ENCODE results near the gene NOL11. TPM values are rescaled to one million over a fixed set of nuclear protein-coding genes. Genes with fewer than 3 reads are reported as not detected.

Gene NOL11
- total and polyA plus RNA-seq, 2 donors from 2014 or later = 37.3 to 40.8 TPM

- DNase-seq = no peak
- H3K9ac ChIP-seq (ENCODE audit: low read length in 3 of 3) = no peak overlapping the region
Measured at GRCh38 chr17:67765623-67766022, 47.9 kb downstream of the NOL11 start.

GRCh38 chr17:67769231-67769630 is 51.5 kb downstream of the NOL11 start:
- Histone ChIP-seq H3K36me3 (ENCODE audit: control insufficient read depth in 2 of 3, insufficient read depth in 3 of 3, low read length in 3 of 3) (no peaks in the 10 kb centered on the region), H3K9ac (ENCODE audit: low read length in 3 of 3) (no peak overlapping the region), H3K4me3 (ENCODE audit: low read length in 3 of 3) (no peak overlapping the region), H3K27ac (ENCODE audit: low read depth in 2 of 2, low read length in 2 of 2) (no peak overlapping the region), H3K4me1 (ENCODE audit: control insufficient read depth in 2 of 3, insufficient read depth in 2 of 3, low read depth in 1 of 3, low read length in 3 of 3) (no peaks in the 10 kb centered on the region), H3K27me3 (ENCODE audit: control insufficient read depth, insufficient read depth, low read length) (no peaks in the 10 kb centered on the region), H3K9me3 (ENCODE audit: control insufficient read depth in 2 of 3, insufficient read depth in 1 of 3, low read length in 3 of 3) (no peaks in the 10 kb centered on the region)
- intact Hi-C loops (cut with DNase I) = no loop called here
- no peak for DNase-seq
- TF ChIP-seq CTCF (IDR thresholded peaks at IDR 0.05; ENCODE audit: borderline replicate concordance, extremely low read depth, insufficient read depth) = no peak
- no peak for FAIRE-seq

More at GRCh38 chr17:67765623-67766022, 47.9 kb downstream of the NOL11 start:
- Histone ChIP-seq H3K4me3 (ENCODE audit: low read length in 3 of 3) (no peak overlapping the region), H3K27me3 (ENCODE audit: control insufficient read depth, insufficient read depth, low read length) (no peaks in the 10 kb centered on the region), H3K36me3 (ENCODE audit: control insufficient read depth in 2 of 3, insufficient read depth in 3 of 3, low read length in 3 of 3) (no peaks in the 10 kb centered on the region), H3K4me1 (ENCODE audit: control insufficient read depth in 2 of 3, insufficient read depth in 2 of 3, low read depth in 1 of 3, low read length in 3 of 3) (no peaks in the 10 kb centered on the region), H3K27ac (ENCODE audit: low read depth in 2 of 2, low read length in 2 of 2) (no peak overlapping the region), H3K9me3 (ENCODE audit: control insufficient read depth in 2 of 3, insufficient read depth in 1 of 3, low read length in 3 of 3) (no peaks in the 10 kb centered on the region)
- TF ChIP-seq CTCF (IDR thresholded peaks at IDR 0.05; ENCODE audit: borderline replicate concordance, extremely low read depth, insufficient read depth) = no peak
- no peak for FAIRE-seq
- intact Hi-C loops (cut with DNase I) = no loop called here

- FAIRE-seq (no peak), DNase-seq (no peak)
- H3K36me3 ChIP-seq (ENCODE audit: control insufficient read depth in 2 of 3, insufficient read depth in 3 of 3, low read length in 3 of 3) = no peaks in the 10 kb centered on the region
- H3K27ac ChIP-seq (ENCODE audit: low read depth in 2 of 2, low read length in 2 of 2) = no peak overlapping the region
- no peaks in the 10 kb centered on the region for H3K4me1 ChIP-seq (ENCODE audit: control insufficient read depth in 2 of 3, insufficient read depth in 2 of 3, low read depth in 1 of 3, low read length in 3 of 3)
- no peaks in the 10 kb centered on the region for H3K9me3 ChIP-seq (ENCODE audit: control insufficient read depth in 2 of 3, insufficient read depth in 1 of 3, low read length in 3 of 3)
- H3K9ac ChIP-seq (ENCODE audit: low read length in 3 of 3) = no peak overlapping the region
- intact Hi-C loops (cut with DNase I) = no loop called here
- H3K27me3 ChIP-seq (ENCODE audit: control insufficient read depth, insufficient read depth, low read length) = no peaks in the 10 kb centered on the region
- no peak overlapping the region for H3K4me3 ChIP-seq (ENCODE audit: low read length in 3 of 3)
- no peak for TF ChIP-seq CTCF (IDR thresholded peaks at IDR 0.05; ENCODE audit: borderline replicate concordance, extremely low read depth, insufficient read depth)
Measured at GRCh38 chr17:67770539-67770938, 52.8 kb downstream of the NOL11 start.

GRCh38 chr17:67772679-67773078 is 54.9 kb downstream of the NOL11 start:
- Histone ChIP-seq H3K4me3 (ENCODE audit: low read length in 3 of 3) (no peak overlapping the region), H3K9me3 (ENCODE audit: control insufficient read depth in 2 of 3, insufficient read depth in 1 of 3, low read length in 3 of 3) (no peaks in the 10 kb centered on the region), H3K27ac (ENCODE audit: low read depth in 2 of 2, low read length in 2 of 2) (no peak overlapping the region), H3K36me3 (ENCODE audit: control insufficient read depth in 2 of 3, insufficient read depth in 3 of 3, low read length in 3 of 3) (no peaks in the 10 kb centered on the region), H3K27me3 (ENCODE audit: control insufficient read depth, insufficient read depth, low read length) (no peaks in the 10 kb centered on the region), H3K9ac (ENCODE audit: low read length in 3 of 3) (no peak overlapping the region), H3K4me1 (ENCODE audit: control insufficient read depth in 2 of 3, insufficient read depth in 2 of 3, low read depth in 1 of 3, low read length in 3 of 3) (no peaks in the 10 kb centered on the region)
- intact Hi-C loops (cut with DNase I) = no loop called here
- no peak for DNase-seq
- no peak for TF ChIP-seq CTCF (IDR thresholded peaks at IDR 0.05; ENCODE audit: borderline replicate concordance, extremely low read depth, insufficient read depth)
- FAIRE-seq = no peak
